SK-N-SH treated with all-trans-retinoic acid at 6 μM for 48 hours (cell line): ENCODE results near the gene HLA-DMA.

Experiments used
- ATAC-seq: fragments of 200-7000 bp; cut with Tn5 transposase; 3 replicates; pipeline ENCODE4 v1.9.1; 2020; ENCODE audit warnings: mild to moderate bottlenecking, moderate library complexity
- ARNTL ChIP-seq: fragments of 450-650 bp; formaldehyde crosslinking; IDR thresholded peaks from 2 replicates; pipeline ENCODE4 v1.5.0; 2020; ENCODE audit warnings: low read depth, mild to moderate bottlenecking, moderate library complexity, borderline replicate concordance
- BACH2 ChIP-seq: fragments of 250-450 bp; sonication (Bioruptor Pico); IDR thresholded peaks from 2 replicates; pipeline ENCODE4 v1.9.0; 2021; ENCODE audit warnings: mild to moderate bottlenecking, borderline replicate concordance
- CSDC2 ChIP-seq: fragments of 250-450 bp; sonication (Bioruptor Pico); IDR thresholded peaks from 2 replicates; pipeline ENCODE4 v1.5.0; 2020; ENCODE audit warnings: mild to moderate bottlenecking, moderate library complexity
- ESRRG ChIP-seq: fragments of 250-450 bp; sonication (Bioruptor Pico); IDR thresholded peaks from 2 replicates; pipeline ENCODE4 v1.6.1; 2021; ENCODE audit warnings: mild to moderate bottlenecking
- GLIS3 ChIP-seq: fragments of 250-450 bp; sonication (Bioruptor Pico); IDR thresholded peaks from 2 replicates; pipeline ENCODE4 v1.5.0; 2020; ENCODE audit warnings: mild to moderate bottlenecking, moderate library complexity
- ISL1 ChIP-seq: fragments of 250-450 bp; sonication (Bioruptor Pico); IDR thresholded peaks from 2 replicates; pipeline ENCODE4 v2.1.2; 2022; ENCODE audit warnings: mild to moderate bottlenecking, moderate library complexity
- OSR1 ChIP-seq: fragments of 250-450 bp; sonication (Bioruptor Pico); IDR thresholded peaks from 2 replicates; pipeline ENCODE4 v1.8.0; 2022; ENCODE audit warnings: moderate library complexity, mild to moderate bottlenecking, inconsistent platforms
- RARB ChIP-seq: fragments of 250-450 bp; sonication (Bioruptor Pico); IDR thresholded peaks from 2 replicates; pipeline ENCODE4 v1.8.0; 2021; ENCODE audit warnings: mild to moderate bottlenecking, moderate library complexity
- SNAI2 ChIP-seq: fragments of 250-450 bp; sonication (Bioruptor Pico); IDR thresholded peaks from 2 replicates; pipeline ENCODE4 v1.5.0; 2020; ENCODE audit warnings: mild to moderate bottlenecking, moderate library complexity
- TCF4 ChIP-seq: fragments of 250-450 bp; sonication (Bioruptor Pico); IDR thresholded peaks from 2 replicates; pipeline ENCODE4 v1.8.0; 2021; ENCODE audit warnings: mild to moderate bottlenecking, moderate library complexity, borderline replicate concordance
- TOX ChIP-seq: fragments of 250-450 bp; sonication (Bioruptor Pico); IDR thresholded peaks from 2 replicates; pipeline ENCODE4 v1.8.0; 2021; ENCODE audit warnings: mild to moderate bottlenecking, moderate library complexity, borderline replicate concordance
- ZC3H10 ChIP-seq: fragments of 250-450 bp; sonication (Bioruptor Pico); IDR thresholded peaks from 2 replicates; pipeline ENCODE4 v1.5.1; 2021; ENCODE audit warnings: mild to moderate bottlenecking, moderate library complexity
- ZFP3 ChIP-seq: fragments of 250-450 bp; sonication (Bioruptor Pico); IDR thresholded peaks from 2 replicates; pipeline ENCODE4 v1.5.0; 2020; ENCODE audit warnings: mild to moderate bottlenecking, moderate library complexity
- ZFP30 ChIP-seq: fragments of 450-650 bp; formaldehyde crosslinking; IDR thresholded peaks from 2 replicates; pipeline ENCODE4 v1.5.0; 2022; ENCODE audit warnings: mild to moderate bottlenecking, moderate library complexity
- ZNF565 ChIP-seq: fragments of 450-650 bp; formaldehyde crosslinking; conservative IDR thresholded peaks from 2 replicates; pipeline ENCODE4 v1.5.0; 2020; ENCODE audit warnings: low read depth, mild to moderate bottlenecking, moderate library complexity
- ZNF70 ChIP-seq: fragments of 450-650 bp; formaldehyde crosslinking; IDR thresholded peaks from 2 replicates; pipeline ENCODE4 v1.5.0; 2020; ENCODE audit warnings: mild to moderate bottlenecking, moderate library complexity
- TF ChIP-seq, protein P1 (sequence below): fragments of 250-450 bp; sonication (Bioruptor Pico); IDR thresholded peaks from 2 replicates; pipeline ENCODE4 v1.8.0; 2021; ENCODE audit warnings: low read depth, mild to moderate bottlenecking, moderate library complexity, borderline replicate concordance
- TF ChIP-seq, protein P2 (sequence below): fragments of 250-450 bp; sonication (Bioruptor Pico); IDR thresholded peaks from 2 replicates; pipeline ENCODE4 v1.5.1; 2020; ENCODE audit warnings: low read depth, mild to moderate bottlenecking, moderate library complexity
- TF ChIP-seq, protein P3 (sequence below): fragments of 250-450 bp; sonication (Bioruptor Pico); IDR thresholded peaks from 2 replicates; pipeline ENCODE4 v1.5.1; 2021; ENCODE audit warnings: mild to moderate bottlenecking, moderate library complexity
- TF ChIP-seq, protein P4 (sequence below): fragments of 250-450 bp; sonication (Bioruptor Pico); IDR thresholded peaks from 2 replicates; pipeline ENCODE4 v1.5.0; 2020; ENCODE audit warnings: mild to moderate bottlenecking, moderate library complexity

Gene HLA-DMA

DNA sequence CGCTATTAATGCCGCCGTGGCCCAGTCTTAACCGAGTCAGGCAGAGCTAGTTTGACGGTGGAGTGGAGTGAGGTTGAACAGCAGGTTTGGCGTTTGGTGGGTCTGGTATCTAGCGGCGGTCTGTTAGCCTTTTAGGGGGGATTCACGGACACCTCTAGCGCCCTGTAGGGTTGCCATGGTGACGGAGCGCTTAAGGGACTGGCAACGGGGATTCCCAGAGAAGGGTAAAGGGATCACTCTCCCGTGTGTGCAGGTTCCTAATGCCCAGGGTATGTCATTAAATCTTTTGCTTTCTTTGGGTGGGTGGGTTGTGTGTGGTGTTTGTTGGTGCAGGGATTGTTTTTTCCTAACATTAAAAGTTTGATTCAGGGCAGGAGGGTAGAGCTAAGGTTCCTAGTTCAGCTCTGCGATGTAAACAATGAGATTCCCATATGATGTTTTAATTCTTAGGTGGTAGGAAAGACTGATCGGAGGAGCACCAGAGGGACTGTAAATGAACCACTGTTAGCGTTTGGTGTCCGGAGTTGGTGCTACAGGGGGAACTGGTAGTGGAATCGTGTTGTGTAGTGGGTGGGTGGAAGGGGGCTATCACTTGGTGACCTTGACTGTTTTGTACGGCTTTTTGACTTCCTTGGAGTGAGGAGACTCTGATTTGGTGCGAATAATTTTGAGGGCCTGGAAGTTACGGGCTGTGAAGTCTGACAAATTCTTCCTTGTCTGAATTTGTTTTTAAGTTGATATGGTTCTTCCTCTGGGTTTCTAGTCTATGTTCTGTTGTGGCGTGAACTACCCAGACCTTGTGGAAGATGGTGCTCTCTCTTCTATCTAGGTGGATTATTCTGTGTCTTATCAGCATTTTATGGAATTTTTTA lies 20.5 kb upstream of the HLA-DMA start:
- ATAC-seq = no peak
- TF ChIP-seq, protein P1, sequence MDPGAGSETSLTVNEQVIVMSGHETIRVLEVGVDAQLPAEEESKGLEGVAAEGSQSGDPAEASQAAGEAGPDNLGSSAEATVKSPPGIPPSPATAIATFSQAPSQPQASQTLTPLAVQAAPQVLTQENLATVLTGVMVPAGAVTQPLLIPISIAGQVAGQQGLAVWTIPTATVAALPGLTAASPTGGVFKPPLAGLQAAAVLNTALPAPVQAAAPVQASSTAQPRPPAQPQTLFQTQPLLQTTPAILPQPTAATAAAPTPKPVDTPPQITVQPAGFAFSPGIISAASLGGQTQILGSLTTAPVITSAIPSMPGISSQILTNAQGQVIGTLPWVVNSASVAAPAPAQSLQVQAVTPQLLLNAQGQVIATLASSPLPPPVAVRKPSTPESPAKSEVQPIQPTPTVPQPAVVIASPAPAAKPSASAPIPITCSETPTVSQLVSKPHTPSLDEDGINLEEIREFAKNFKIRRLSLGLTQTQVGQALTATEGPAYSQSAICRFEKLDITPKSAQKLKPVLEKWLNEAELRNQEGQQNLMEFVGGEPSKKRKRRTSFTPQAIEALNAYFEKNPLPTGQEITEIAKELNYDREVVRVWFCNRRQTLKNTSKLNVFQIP (CRISPR knock-in tag) = no peak
- TF ChIP-seq RARB = no peak
- TF ChIP-seq, protein P2, sequence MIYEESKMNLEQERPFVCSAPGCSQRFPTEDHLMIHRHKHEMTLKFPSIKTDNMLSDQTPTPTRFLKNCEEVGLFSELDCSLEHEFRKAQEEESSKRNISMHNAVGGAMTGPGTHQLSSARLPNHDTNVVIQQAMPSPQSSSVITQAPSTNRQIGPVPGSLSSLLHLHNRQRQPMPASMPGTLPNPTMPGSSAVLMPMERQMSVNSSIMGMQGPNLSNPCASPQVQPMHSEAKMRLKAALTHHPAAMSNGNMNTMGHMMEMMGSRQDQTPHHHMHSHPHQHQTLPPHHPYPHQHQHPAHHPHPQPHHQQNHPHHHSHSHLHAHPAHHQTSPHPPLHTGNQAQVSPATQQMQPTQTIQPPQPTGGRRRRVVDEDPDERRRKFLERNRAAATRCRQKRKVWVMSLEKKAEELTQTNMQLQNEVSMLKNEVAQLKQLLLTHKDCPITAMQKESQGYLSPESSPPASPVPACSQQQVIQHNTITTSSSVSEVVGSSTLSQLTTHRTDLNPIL (CRISPR knock-in tag) = no peak
- TF ChIP-seq BACH2 (CRISPR knock-in tag) = no peak
- no peak for TF ChIP-seq ZFP30 (CRISPR knock-in tag)
- TF ChIP-seq OSR1 (CRISPR knock-in tag) = no peak
- TF ChIP-seq, protein P3, sequence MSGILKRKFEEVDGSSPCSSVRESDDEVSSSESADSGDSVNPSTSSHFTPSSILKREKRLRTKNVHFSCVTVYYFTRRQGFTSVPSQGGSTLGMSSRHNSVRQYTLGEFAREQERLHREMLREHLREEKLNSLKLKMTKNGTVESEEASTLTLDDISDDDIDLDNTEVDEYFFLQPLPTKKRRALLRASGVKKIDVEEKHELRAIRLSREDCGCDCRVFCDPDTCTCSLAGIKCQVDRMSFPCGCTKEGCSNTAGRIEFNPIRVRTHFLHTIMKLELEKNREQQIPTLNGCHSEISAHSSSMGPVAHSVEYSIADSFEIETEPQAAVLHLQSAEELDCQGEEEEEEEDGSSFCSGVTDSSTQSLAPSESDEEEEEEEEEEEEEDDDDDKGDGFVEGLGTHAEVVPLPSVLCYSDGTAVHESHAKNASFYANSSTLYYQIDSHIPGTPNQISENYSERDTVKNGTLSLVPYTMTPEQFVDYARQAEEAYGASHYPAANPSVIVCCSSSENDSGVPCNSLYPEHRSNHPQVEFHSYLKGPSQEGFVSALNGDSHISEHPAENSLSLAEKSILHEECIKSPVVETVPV = no peak
- TF ChIP-seq, protein P4, sequence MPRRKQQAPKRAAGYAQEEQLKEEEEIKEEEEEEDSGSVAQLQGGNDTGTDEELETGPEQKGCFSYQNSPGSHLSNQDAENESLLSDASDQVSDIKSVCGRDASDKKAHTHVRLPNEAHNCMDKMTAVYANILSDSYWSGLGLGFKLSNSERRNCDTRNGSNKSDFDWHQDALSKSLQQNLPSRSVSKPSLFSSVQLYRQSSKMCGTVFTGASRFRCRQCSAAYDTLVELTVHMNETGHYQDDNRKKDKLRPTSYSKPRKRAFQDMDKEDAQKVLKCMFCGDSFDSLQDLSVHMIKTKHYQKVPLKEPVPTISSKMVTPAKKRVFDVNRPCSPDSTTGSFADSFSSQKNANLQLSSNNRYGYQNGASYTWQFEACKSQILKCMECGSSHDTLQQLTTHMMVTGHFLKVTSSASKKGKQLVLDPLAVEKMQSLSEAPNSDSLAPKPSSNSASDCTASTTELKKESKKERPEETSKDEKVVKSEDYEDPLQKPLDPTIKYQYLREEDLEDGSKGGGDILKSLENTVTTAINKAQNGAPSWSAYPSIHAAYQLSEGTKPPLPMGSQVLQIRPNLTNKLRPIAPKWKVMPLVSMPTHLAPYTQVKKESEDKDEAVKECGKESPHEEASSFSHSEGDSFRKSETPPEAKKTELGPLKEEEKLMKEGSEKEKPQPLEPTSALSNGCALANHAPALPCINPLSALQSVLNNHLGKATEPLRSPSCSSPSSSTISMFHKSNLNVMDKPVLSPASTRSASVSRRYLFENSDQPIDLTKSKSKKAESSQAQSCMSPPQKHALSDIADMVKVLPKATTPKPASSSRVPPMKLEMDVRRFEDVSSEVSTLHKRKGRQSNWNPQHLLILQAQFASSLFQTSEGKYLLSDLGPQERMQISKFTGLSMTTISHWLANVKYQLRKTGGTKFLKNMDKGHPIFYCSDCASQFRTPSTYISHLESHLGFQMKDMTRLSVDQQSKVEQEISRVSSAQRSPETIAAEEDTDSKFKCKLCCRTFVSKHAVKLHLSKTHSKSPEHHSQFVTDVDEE (CRISPR knock-in tag) = no peak
- no peak for TF ChIP-seq ISL1 (CRISPR knock-in tag)
- TF ChIP-seq ARNTL = no peak
- no peak for TF ChIP-seq TCF4
- no peak for TF ChIP-seq ZFP3
- TF ChIP-seq TOX (CRISPR knock-in tag) = no peak
- TF ChIP-seq ZC3H10 = no peak
- no peak for TF ChIP-seq ZNF565 (CRISPR knock-in tag)
- TF ChIP-seq ZNF70 (CRISPR knock-in tag) = no peak
- no peak for TF ChIP-seq GLIS3 (CRISPR knock-in tag)
- TF ChIP-seq CSDC2 (CRISPR knock-in tag) = no peak
- no peak for TF ChIP-seq ESRRG (CRISPR knock-in tag)

DNA sequence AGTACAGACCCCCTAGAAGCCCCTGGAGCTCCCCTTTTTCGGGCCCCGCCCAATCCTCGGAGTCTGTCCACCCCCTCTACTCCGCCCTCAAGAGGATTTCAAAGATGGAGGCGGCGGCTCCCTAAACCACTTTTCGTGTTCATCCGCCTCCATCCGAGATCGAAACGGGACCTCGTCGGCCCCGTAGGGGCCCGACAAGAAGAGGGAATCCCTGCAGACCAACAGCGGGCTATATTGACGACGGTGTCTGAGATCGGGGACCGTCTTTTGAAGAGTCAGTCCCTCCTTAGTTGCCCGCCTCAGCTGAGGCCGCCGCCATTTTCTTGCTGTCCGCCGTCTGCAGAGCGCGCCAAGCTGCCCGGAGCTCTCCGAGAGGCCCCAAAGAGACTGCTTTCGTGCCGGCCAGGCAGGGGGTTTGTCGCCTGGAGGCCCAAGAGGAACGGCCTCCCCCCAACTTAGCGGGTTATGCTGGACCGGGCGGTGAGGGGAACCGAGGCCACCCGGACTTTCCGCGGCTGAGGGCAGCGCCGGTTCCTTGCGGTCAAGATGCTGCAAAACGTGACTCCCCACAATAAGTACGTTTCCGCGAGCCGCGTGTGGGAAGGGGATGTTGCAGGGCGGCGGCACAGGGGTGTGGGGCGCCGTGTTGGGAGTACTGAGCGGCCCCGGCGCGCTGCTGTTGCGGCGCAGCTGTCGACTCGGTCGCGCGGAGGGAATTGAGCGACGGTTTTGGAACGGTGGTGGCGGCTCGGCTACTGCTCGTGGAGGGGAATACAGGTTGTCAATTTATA lies 19.7 kb upstream of the HLA-DMA start:
- no peak for TF ChIP-seq SNAI2 (CRISPR knock-in tag)
- no peak for TF ChIP-seq CSDC2 (CRISPR knock-in tag)
- TF ChIP-seq BACH2 (CRISPR knock-in tag) = no peak
- no peak for TF ChIP-seq ZFP3
- TF ChIP-seq, protein P1 (CRISPR knock-in tag) = 0 out of 2 replicates have a peak, but pooled peaks have one; percentile 2
- TF ChIP-seq, all 23 proteins: peak for 1
- ATAC-seq = no peak; the same call in 2 of the 3 replicates
